Small intestine (tissue), 7 donors: Measurements from ENCODE around the gene PLVAP. TPM values are rescaled to one million over a fixed set of nuclear protein-coding genes. Genes with fewer than 3 reads are reported as not detected.

Experiments
- DNase-seq, 2 donors: peaks; one replicate each; pipeline versions ENCODE4 v3.0.0 to v3.0.0-alpha.2; 2013
- FAIRE-seq: peaks from 2 replicates; lab custom pipeline; 2012; peaks lifted over from hg19 to GRCh38; lab: Jason Lieb, UNC
- H3K27ac ChIP-seq, 3 donors: one replicate each; pipeline ENCODE4 v1.5.1; 2013; ENCODE audit warnings: low read length in 2 of 3, mild to moderate bottlenecking in 2 of 3, control low read depth in 1 of 3, inconsistent platforms in 1 of 3, low read depth in 1 of 3, moderate library complexity in 1 of 3
- H3K27me3 ChIP-seq, 3 donors: one replicate each; pipeline ENCODE4 v1.6.1; 2013; ENCODE audit warnings: low read length in 3 of 3, inconsistent platforms in 1 of 3; ENCODE audit not compliant: control insufficient read depth in 3 of 3, insufficient read depth in 3 of 3
- H3K36me3 ChIP-seq, 3 donors: one replicate each; pipeline ENCODE4 v1.6.1; 2013; ENCODE audit warnings: low read length in 3 of 3, inconsistent platforms in 1 of 3, low read depth in 1 of 3, mild to moderate bottlenecking in 1 of 3, moderate library complexity in 1 of 3; ENCODE audit not compliant: control insufficient read depth in 3 of 3, insufficient read depth in 2 of 3
- H3K4me1 ChIP-seq, 3 donors: one replicate each; pipeline ENCODE4 v1.6.1; 2013; ENCODE audit warnings: low read length in 2 of 3, inconsistent platforms in 1 of 3, low read depth in 1 of 3, mild to moderate bottlenecking in 1 of 3, moderate library complexity in 1 of 3; ENCODE audit not compliant: control insufficient read depth in 3 of 3, insufficient read depth in 2 of 3
- H3K4me3 ChIP-seq, 3 donors: one replicate each; pipeline ENCODE4 v1.5.1; 2013; ENCODE audit warnings: low read length in 3 of 3, control low read depth in 1 of 3, inconsistent platforms in 1 of 3, low read depth in 1 of 3, mild to moderate bottlenecking in 1 of 3, moderate library complexity in 1 of 3
- H3K9me3 ChIP-seq, 2 donors: one replicate each; pipeline ENCODE4 v1.6.1; 2013; ENCODE audit warnings: low read depth in 1 of 2, low read length in 1 of 2; ENCODE audit not compliant: control insufficient read depth in 2 of 2, insufficient read depth in 1 of 2
- WGBS, 3 donors: extraction: QIAGEN DNeasy Blood & Tissue Kit; methylation state at CpG; one replicate each; pipeline ENCODE4 v1.1.7; 2013; 5-methylcytosine and 5-hydroxymethylcytosine counted together
- polyA plus RNA-seq, 4 donors: library from polyadenylated mRNA; stranded (reverse) in 3 of 4; unstranded in 1 of 4; fragments of 200-250 nt in 3 of 4; fragments of 120-200 nt in 1 of 4; gene quantifications; one replicate each; pipeline versions ENCODE4 v1.2.1 to v1.2.3, GENCODE V29; 2013
- donor health status: healthy with polysubstance abuse.
- donor health status: control.
- donor health status: control.
- donor health status: Bipolar disorder and iron deficiency.
- donor health status: healthy.

PLVAP gene
- polyA plus RNA-seq, 4 donors: 2.2 to 115 (median 19.4) TPM

DNA sequence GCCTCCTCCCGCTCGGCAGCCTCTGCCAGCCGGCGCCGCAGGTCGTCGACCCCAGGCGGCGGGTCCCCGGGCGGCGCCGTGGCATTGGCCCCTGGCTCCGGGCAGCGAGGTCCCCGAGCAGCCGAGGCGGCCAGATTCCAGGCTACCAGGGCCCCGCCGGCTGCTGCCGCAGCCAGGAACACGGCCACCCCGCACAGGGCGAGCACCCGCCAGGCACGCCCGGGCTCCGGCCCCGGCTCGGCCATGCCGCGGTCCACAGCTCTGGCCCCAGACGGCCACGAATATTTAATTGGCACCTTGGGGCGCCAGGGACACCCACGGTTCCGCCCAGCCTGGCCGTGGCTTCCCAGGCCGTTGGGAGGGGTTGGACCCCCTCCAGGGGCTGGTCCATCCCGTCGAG lies 16.8 kb upstream of the PLVAP start, which contains the start of gene CCDC194:
Gene CCDC194, minus strand, starts transcription at position 283 of the 400 bp plus-strand sequence. Its CDS starts 38 bp downstream, at position 245.
- FAIRE-seq (no peak), DNase-seq (no peak)
- H3K27me3 ChIP-seq: peaks cover 0 to 49% (median 0%) of the 10 kb centered on the region in 3 donors
- WGBS, 3 donors: 19 to 32% (median 25%) methylated on average over 21 to 41 of the region's 41 CpGs
- H3K36me3 ChIP-seq: peaks cover 0 to under 1% (median 0%) of the 10 kb centered on the region in 3 donors
- H3K27ac ChIP-seq: peak within 1 kb of the TSS in 1 of 3 donors; percentile 28
- H3K4me1 ChIP-seq: peaks cover 0 to 12% (median 5%) of the 10 kb centered on the region in 3 donors
- H3K4me3 ChIP-seq: no peak within 1 kb of the TSS
- peaks cover 0 to 7% of the 10 kb centered on the region in 2 donors for H3K9me3 ChIP-seq

DNA sequence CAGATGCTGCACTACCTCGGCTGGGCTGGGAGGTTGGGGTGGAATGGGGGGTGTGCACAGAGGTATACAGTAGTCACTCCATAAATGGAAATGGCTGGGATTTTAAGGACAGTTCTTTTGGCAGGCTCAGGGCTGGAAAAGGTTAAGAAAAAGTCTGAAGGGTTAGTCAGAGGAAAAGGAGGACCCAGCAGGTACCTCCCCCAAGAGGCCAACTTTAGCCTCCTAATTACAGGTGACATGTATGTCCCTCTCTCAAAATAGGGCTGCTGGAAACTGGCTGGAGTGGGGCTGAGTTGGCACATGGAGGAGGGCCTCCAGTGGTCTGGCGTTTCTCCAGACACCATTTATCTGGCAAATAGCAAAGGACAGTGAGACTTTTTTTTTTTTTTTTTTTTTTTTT lies 15.9 kb upstream of the PLVAP start:
- H3K9me3 ChIP-seq: peaks cover 0 to 13% of the 10 kb centered on the region in 2 donors
- H3K4me1 ChIP-seq: peaks cover 0 to 12% (median 5%) of the 10 kb centered on the region in 3 donors
- H3K27ac ChIP-seq: no peak overlapping the region
- DNase-seq (no peak), FAIRE-seq (no peak)
- no peaks in the 10 kb centered on the region for H3K36me3 ChIP-seq
- H3K27me3 ChIP-seq: peaks cover 0 to 49% (median 0%) of the 10 kb centered on the region in 3 donors
- H3K4me3 ChIP-seq: no peak overlapping the region
- WGBS, 3 donors: 31 to 41% (median 37%) methylated on average over 2 of the region's 2 CpGs

DNA sequence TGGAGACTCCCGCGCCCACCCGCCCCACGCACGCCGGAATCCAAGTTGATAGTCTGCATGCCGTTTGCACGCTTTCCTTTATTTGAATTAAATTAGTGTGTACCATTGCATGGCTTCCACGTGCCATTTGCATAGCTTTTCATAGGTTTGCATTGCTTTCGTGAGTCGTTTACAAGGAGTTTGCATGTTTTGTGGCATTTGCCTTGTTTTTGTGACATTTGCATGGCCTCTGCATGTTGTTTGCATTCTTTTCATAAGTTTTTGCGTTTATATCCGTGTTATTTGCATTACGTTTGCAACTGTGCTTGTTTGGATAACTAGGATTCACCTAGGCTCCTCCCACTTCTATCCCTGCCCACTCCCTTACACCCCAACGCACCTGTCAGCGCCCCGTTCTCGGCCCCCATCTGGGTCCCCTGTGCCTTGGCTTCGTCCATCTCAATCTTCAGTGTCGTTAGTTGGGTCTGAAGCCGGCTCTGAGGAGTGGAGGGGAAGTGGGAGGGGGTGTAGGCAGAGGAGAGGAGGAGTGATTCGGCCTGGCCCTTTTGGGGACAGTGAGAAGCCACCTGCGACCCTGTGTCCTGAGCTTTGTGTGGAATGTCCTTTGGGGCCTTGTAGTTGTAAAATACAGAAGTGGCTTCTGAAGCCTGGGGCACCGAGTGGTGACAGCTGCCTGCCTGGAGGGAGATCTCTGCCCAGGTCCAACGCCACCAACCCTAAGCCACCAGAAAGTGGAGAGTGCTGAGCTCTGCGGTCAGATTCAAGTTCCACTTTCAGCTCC lies 14.4 kb upstream of the PLVAP start:
- Histone ChIP-seq H3K4me3 (peak overlapping the region in 2 of 3 donors; percentile 33 to 36), H3K36me3 (no peaks in the 10 kb centered on the region), H3K9me3 (peaks cover 0 to 13% of the 10 kb centered on the region in 2 donors), H3K27ac (peak overlapping the region in 1 of 3 donors; percentile 64), H3K4me1 (peaks cover 0 to 12% (median 5%) of the 10 kb centered on the region in 3 donors), H3K27me3 (peaks cover 0 to 49% (median 0%) of the 10 kb centered on the region in 3 donors)
- DNase-seq (no peak), FAIRE-seq (no peak)
- WGBS, 3 donors: 4 to 10% (median 4%) methylated on average over 25 to 26 of the region's 26 CpGs

DNA sequence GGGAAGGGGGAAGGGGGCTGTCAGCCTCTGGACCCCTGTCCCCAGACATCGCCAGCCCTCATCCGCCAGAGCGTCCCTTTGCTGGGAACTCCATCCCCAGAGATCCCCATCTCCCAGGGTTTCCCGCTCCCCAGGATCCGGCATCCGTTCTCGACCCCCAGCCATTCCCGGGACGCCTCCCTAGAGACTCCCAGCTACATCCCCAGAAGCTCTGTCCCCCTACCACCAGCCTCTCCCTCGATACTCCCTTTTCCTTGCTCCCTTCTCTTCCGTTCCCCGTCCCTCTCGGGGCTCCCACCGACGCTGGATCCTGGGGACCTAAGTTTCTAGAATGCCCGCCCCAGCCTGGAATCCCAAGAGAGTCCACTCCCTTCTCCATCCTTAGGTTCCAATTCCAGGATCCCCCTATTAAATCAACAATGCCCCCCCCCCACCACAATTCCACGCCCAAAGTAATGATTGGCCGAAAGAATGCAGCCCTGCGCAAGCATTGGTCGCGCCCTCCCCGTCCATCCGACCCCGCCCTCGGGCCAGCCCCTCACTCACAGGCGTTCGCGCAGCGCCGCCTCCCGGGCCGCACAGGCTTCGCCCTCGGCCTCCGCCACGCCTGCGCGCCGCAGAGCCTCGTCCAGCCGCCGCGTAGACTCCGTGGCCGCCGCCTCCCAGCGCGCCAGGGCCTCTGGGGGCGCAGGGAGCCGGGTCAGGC lies 13.7 kb upstream of the PLVAP start:
- Histone ChIP-seq H3K27me3 (peaks cover 0 to 49% (median 0%) of the 10 kb centered on the region in 3 donors), H3K4me3 (peak overlapping the region in 2 of 3 donors; percentile 33 to 56), H3K36me3 (no peaks in the 10 kb centered on the region), H3K9me3 (peaks cover 0 to 13% of the 10 kb centered on the region in 2 donors), H3K27ac (no peak overlapping the region), H3K4me1 (peaks cover 0 to 12% (median 5%) of the 10 kb centered on the region in 3 donors)
- FAIRE-seq (no peak), DNase-seq (peak; percentile 80 to 93)
- WGBS, 3 donors: 1 to 2% (median 1%) methylated on average over 39 to 50 of the region's 50 CpGs

DNA sequence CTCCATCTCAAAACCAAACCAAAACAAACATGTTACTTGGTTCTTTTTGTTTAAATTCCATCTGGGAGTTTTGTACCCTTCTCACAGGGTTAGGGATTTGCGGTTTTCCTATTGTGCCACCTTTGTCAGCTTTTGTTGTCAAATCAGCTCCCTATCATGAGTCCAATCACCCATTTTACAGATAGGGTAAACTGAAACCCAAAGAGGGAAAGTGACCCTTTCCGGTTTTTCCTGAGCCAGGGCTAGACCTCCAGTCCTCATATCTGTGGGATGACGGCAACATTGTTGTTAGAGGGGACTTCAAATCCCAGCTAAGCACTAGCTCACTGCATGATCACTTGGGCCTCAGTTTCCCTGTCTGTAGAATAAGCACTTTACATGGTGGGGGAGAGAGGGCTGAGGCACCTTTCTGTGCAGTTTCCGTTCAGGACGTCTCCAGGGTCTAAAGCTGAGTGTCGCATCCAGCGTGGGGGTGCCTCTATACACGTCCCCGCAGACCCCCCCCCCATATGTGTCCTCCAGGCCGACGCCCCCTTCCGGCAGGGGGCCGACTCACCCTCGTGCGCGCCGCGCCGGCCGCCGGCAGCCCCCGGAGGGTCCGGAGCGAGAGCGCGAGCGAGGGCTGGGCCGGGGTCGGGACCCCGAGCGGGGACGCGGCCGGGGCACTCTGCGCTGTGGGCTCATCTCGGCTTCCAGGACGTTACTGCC lies 13.0 kb upstream of the PLVAP start:
- no peak for FAIRE-seq
- WGBS, 3 donors: 8 to 16% (median 14%) methylated on average over 21 to 37 of the region's 37 CpGs
- Histone ChIP-seq H3K9me3 (peaks cover 0 to 13% of the 10 kb centered on the region in 2 donors), H3K4me3 (peak overlapping the region in 1 of 3 donors; percentile 56), H3K4me1 (peaks cover 0 to 12% (median 5%) of the 10 kb centered on the region in 3 donors), H3K27ac (no peak overlapping the region), H3K27me3 (peaks cover 0 to 44% (median 0%) of the 10 kb centered on the region in 3 donors), H3K36me3 (no peaks in the 10 kb centered on the region)
- no peak for DNase-seq

DNA sequence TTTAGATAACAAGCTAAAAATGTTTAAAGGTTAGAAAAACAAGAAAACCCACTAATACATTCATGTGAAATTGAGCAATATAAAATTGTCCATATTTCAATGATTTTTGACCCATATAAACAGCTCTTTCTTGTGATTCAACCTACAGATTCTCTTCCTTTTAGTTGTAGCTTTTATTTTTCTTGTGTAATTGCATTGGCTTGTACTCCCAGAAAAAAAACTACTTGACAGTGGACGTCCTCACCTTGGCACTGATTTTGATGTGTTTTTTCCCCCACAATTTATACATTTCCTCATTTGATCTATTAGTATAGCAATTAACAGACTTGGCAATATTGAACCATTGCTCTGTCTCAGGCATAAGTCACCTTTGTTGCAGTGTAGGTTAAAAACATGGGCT lies 12.1 kb upstream of the PLVAP start:
- Histone ChIP-seq H3K4me3 (no peak overlapping the region), H3K27me3 (peaks cover 0 to 39% (median 0%) of the 10 kb centered on the region in 3 donors), H3K36me3 (no peaks in the 10 kb centered on the region), H3K4me1 (peaks cover 0 to 12% (median 5%) of the 10 kb centered on the region in 3 donors), H3K27ac (no peak overlapping the region), H3K9me3 (peaks cover 0 to 13% of the 10 kb centered on the region in 2 donors)
- DNase-seq (no peak), FAIRE-seq (no peak)
- WGBS, 3 donors: 11 to 56% (median 31%) methylated on average over 1 of the region's 1 CpG

DNA sequence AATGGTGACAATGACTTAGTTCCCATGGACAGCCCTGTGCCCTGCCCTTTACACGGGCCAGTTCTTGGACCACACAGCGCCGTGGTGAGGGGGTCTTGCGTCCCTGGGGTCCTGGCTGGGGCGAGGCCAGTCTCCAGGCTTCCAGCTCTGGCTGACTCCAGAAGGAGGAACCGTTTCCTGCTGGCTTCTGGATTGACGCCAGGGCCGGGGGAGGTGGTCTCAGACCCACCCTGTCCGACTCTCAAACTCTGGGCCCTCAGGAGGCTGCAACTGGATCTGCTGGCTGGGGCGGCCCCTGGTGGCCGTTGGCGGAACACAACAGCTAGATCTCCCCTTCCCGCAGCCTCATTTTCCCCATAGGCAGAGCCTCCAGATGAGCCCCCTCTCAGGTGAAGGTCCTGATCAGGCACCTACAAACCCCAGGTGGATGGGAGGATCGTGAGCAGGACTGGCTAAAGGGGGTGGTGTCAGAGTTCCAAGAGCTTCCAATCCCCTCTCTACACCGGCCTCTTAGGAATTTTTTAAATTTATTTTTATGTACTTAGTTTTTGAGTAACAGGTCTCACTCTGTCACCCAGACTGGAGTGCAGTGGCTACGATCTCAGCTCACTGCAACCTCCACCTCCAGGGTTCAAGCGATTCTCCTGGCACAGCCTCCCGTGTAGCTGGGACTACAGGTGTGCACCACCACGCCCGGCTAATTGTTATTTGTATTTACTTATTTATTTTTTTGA lies 8.9 kb upstream of the PLVAP start:
- peaks cover 0 to 13% of the 10 kb centered on the region in 2 donors for H3K9me3 ChIP-seq
- FAIRE-seq (no peak), DNase-seq (peak; percentile 37 to 56)
- no peak overlapping the region for H3K27ac ChIP-seq
- H3K27me3 ChIP-seq: peaks cover 0 to 16% (median 0%) of the 10 kb centered on the region in 3 donors
- peaks cover 0 to 5% (median 0%) of the 10 kb centered on the region in 3 donors for H3K4me1 ChIP-seq
- H3K4me3 ChIP-seq: no peak overlapping the region
- 33 to 38% (median 35%) methylated on average over 20 of the region's 20 CpGs for WGBS, 3 donors
- H3K36me3 ChIP-seq: no peaks in the 10 kb centered on the region
